ENCODE data around the gene SOX13. TPM values are rescaled to one million over a fixed set of nuclear protein-coding genes. Genes with fewer than 3 reads are reported as not detected.

SOX13 gene
- total RNA-seq, 1 experiment from 2014 or later = 53.0 TPM

DNA sequence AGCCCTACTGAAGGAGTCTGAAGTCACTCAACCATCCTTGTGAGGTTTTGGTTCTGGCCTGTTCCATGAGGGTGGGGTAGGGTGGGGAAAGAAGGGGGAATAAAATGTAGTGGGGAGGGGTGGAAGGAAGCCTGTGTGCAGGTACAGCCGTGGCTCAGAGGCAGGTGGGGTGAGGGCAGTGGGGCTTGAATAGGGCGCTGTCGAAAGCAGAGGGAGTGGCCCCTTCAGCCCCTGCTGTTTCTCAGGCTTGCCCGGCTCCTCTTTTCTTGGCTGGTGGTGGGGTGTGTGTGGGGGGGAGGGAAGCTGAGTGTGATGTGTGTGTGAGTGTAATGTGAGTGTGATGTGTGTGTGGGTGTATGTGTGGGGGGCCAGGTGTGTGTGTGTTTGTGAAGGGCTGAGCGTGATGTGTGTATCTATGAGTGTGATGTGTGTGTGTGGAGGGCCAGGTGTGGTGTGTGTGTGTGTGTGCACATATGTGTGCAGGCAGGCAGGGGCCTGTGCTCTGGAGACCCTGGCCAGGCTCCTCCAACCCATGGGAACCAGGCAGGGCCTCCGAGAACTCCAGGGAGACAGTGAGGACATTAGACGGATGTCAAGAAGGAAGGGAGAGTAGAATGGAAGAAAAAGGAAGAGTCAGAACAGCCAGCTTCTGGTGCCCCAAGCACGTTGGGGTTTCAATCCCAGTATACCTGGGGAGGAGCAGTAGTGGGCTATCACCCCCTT, 9.0 kb downstream of the SOX13 start:
- Histone ChIP-seq H3K9me3 (ENCODE audit: control insufficient read depth, insufficient read depth, low read depth, low read length) (no peaks in the 10 kb centered on the region), H3K4me3 (ENCODE audit: low read depth in 2 of 2, low read length in 2 of 2) (no peak overlapping the region), H3K36me3 (ENCODE audit: control insufficient read depth, insufficient read depth, low read length) (no peaks in the 10 kb centered on the region), H3K27ac (ENCODE audit: low read length) (peak overlapping the region; percentile 73), H3K27me3 (ENCODE audit: control insufficient read depth, insufficient read depth, low read length) (no peaks in the 10 kb centered on the region), H3K4me1 (ENCODE audit: control insufficient read depth, insufficient read depth, low read length) (peaks cover 72% of the 10 kb centered on the region)
- BruUV-seq (replicated peaks) = TSS peak; percentile 62
- intact Hi-C loops (cut with micrococcal nuclease; ENCODE audit: unreplicated experiment) (no loop called here), in situ Hi-C loops (cut with HindIII; ENCODE audit: low pct_unique_long_range_greater_than_20kb, low sequenced_read_pairs) (no loop called here)
- ChIA-PET POLR2A (interaction anchor here (0.7 kb wide), 1 partner anchor 72 kb away, joined by 4 read pairs; no protein-coding TSS in a partner anchor), CTCF (no interaction called here)
- ATAC-seq (no peak), DNase-seq (ENCODE audit: low read depth, low spot score) (no peak)
- TF ChIP-seq, protein P1, sequence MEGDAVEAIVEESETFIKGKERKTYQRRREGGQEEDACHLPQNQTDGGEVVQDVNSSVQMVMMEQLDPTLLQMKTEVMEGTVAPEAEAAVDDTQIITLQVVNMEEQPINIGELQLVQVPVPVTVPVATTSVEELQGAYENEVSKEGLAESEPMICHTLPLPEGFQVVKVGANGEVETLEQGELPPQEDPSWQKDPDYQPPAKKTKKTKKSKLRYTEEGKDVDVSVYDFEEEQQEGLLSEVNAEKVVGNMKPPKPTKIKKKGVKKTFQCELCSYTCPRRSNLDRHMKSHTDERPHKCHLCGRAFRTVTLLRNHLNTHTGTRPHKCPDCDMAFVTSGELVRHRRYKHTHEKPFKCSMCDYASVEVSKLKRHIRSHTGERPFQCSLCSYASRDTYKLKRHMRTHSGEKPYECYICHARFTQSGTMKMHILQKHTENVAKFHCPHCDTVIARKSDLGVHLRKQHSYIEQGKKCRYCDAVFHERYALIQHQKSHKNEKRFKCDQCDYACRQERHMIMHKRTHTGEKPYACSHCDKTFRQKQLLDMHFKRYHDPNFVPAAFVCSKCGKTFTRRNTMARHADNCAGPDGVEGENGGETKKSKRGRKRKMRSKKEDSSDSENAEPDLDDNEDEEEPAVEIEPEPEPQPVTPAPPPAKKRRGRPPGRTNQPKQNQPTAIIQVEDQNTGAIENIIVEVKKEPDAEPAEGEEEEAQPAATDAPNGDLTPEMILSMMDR (IDR thresholded peaks at IDR 0.05) = no peak
- TF ChIP-seq SIN3A (IDR thresholded peaks at IDR 0.05; ENCODE audit: borderline replicate concordance, insufficient read depth, low read depth, low read length) (no peak), TCF7L2 (IDR thresholded peaks at IDR 0.05; ENCODE audit: low read depth, low read length) (no peak), POLR2AphosphoS5 (IDR thresholded peaks at IDR 0.05; ENCODE audit: low read depth, low read length) (no peak)
- TF ChIP-seq, protein P2, sequence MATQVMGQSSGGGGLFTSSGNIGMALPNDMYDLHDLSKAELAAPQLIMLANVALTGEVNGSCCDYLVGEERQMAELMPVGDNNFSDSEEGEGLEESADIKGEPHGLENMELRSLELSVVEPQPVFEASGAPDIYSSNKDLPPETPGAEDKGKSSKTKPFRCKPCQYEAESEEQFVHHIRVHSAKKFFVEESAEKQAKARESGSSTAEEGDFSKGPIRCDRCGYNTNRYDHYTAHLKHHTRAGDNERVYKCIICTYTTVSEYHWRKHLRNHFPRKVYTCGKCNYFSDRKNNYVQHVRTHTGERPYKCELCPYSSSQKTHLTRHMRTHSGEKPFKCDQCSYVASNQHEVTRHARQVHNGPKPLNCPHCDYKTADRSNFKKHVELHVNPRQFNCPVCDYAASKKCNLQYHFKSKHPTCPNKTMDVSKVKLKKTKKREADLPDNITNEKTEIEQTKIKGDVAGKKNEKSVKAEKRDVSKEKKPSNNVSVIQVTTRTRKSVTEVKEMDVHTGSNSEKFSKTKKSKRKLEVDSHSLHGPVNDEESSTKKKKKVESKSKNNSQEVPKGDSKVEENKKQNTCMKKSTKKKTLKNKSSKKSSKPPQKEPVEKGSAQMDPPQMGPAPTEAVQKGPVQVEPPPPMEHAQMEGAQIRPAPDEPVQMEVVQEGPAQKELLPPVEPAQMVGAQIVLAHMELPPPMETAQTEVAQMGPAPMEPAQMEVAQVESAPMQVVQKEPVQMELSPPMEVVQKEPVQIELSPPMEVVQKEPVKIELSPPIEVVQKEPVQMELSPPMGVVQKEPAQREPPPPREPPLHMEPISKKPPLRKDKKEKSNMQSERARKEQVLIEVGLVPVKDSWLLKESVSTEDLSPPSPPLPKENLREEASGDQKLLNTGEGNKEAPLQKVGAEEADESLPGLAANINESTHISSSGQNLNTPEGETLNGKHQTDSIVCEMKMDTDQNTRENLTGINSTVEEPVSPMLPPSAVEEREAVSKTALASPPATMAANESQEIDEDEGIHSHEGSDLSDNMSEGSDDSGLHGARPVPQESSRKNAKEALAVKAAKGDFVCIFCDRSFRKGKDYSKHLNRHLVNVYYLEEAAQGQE (IDR thresholded peaks at IDR 0.05; ENCODE audit: insufficient read depth in 1 of 2, low read depth in 2 of 2, low read length in 1 of 2) = no peak

DNA sequence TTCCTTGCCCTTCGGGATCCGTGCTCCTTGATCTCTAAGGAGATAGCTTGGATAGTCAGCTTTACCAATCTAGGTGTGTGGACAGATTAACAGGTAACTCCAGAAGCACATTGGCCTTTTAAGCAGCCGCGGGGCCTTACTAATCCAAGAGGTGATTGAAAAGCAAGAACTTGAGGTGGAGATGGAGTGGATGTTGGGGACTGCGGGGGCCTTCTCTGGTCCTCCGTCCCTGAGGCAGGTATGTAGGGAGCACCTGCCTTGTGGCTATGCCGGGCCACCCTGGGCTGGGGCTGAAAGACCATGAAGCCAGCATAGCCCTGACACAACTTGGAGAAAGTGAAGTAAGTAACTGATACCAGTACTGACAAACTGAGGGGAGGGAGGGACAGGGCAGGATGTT, 10.6 kb downstream of the SOX13 start:
- no peak for ATAC-seq
- ChIA-PET CTCF (no interaction called here), POLR2A (no interaction called here)
- H3K4me3 ChIP-seq (ENCODE audit: low read depth in 2 of 2, low read length in 2 of 2) = no peak overlapping the region
- no peaks in the 10 kb centered on the region for H3K36me3 ChIP-seq (ENCODE audit: control insufficient read depth, insufficient read depth, low read length)
- H3K4me1 ChIP-seq (ENCODE audit: control insufficient read depth, insufficient read depth, low read length) = peaks cover 70% of the 10 kb centered on the region
- no TSS peak for BruUV-seq (replicated peaks)
- H3K9me3 ChIP-seq (ENCODE audit: control insufficient read depth, insufficient read depth, low read depth, low read length) = no peaks in the 10 kb centered on the region
- in situ Hi-C loops (cut with HindIII; ENCODE audit: low pct_unique_long_range_greater_than_20kb, low sequenced_read_pairs) = no loop called here
- no peak for DNase-seq (ENCODE audit: low read depth, low spot score)
- H3K27ac ChIP-seq (ENCODE audit: low read length) = peak overlapping the region; percentile 73
- TF ChIP-seq POLR2AphosphoS5 (IDR thresholded peaks at IDR 0.05; ENCODE audit: low read depth, low read length) (no peak), SIN3A (IDR thresholded peaks at IDR 0.05; ENCODE audit: borderline replicate concordance, insufficient read depth, low read depth, low read length) (no peak)
- TF ChIP-seq, protein P1 (IDR thresholded peaks at IDR 0.05) = no peak
- no peaks in the 10 kb centered on the region for H3K27me3 ChIP-seq (ENCODE audit: control insufficient read depth, insufficient read depth, low read length)
- intact Hi-C loops (cut with micrococcal nuclease; ENCODE audit: unreplicated experiment) = no loop called here

Measured in Panc1 (cell line).